DOHH2 (cell line): ENCODE measurements around the gene NKPD1.

Experiments used
- CTCF ChIP-seq: fragments of 200-600 bp; sonication (generic); IDR thresholded peaks from one replicate; pipeline ENCODE4 v1.5.1; 2014; ENCODE audit warnings: antibody characterized with exemption, mild to moderate bottlenecking, low read depth, low read length; ENCODE audit not compliant: poor library complexity, severe bottlenecking
- EZH2phosphoT487 ChIP-seq: fragments of 200-600 bp; sonication (generic); IDR thresholded peaks from 2 replicates; pipeline ENCODE4 v1.6.1; 2017; ENCODE audit warnings: borderline replicate concordance, mild to moderate bottlenecking, antibody characterized with exemption, low read length, moderate library complexity, mixed read lengths

GRCh38 chr19:45146251-45146650, 14.5 kb downstream of the NKPD1 start:
- TF ChIP-seq CTCF = no peak
- no peak for TF ChIP-seq EZH2phosphoT487
